Measurements from ENCODE around the gene P3H3.

P3H3 gene

GRCh38 chr12:6796576-6796975, 31.6 kb upstream of the P3H3 start:
- in situ Hi-C loops (cut with MboI; ENCODE audit: low pct_unique_long_range_greater_than_20kb, low sequenced_read_pairs): no loop called here

DNA sequence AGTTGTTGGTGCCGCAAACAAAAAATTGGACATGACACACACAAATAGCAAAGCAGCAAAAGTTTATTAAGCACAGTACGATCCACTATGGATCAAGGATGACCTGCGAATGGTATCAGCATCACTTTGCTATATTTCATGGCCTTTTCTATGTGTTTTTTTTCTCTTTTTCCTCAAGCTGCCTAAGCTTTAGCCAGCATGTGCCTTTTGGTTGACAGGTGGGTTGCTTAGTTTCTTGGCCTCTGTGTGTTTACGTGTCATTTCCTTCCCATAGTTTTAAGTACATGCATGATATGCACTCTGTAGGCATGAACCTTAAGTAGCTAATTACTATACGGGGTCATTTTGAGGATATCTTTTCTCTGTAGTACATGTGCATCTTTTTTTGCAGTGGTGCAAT, 29.1 kb upstream of the P3H3 start:
- no peak for DNase-seq
- in situ Hi-C loops (cut with MboI; ENCODE audit: low pct_unique_long_range_greater_than_20kb, low sequenced_read_pairs): no loop called here

More at GRCh38 chr12:6796576-6796975, 31.6 kb upstream of the P3H3 start:
- no peak for DNase-seq

DNA sequence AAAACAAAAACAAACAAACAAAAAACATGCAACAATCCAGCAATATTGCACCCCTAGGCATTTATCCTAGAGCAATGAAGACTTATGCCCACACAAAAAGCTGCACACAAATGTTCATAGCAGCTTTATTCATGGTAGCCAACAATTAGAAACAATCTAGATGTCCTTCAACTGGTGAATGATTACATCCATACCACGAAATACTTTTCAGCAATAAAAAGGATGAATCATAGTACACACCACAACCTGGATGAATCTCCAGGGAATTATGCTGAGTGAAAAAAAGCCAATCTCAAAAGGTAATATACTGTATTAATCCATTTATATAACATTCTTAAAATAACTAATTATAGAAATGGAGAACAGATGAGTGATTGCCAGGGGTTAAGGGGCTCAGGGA, 21.0 kb upstream of the P3H3 start:
- in situ Hi-C loops (cut with MboI; ENCODE audit: low pct_unique_long_range_greater_than_20kb, low sequenced_read_pairs): no loop called here
- DNase-seq: no peak

- no peak for DNase-seq
- in situ Hi-C loops (cut with MboI; ENCODE audit: low pct_unique_long_range_greater_than_20kb, low sequenced_read_pairs): no loop called here
Observed at GRCh38 chr12:6809056-6809455, 19.2 kb upstream of the P3H3 start.

- no peak for DNase-seq
- in situ Hi-C loops (cut with MboI; ENCODE audit: low pct_unique_long_range_greater_than_20kb, low sequenced_read_pairs): no loop called here
Observed at GRCh38 chr12:6810758-6811157, 17.4 kb upstream of the P3H3 start.

GRCh38 chr12:6813363-6813762, 14.8 kb upstream of the P3H3 start:
- no peak for DNase-seq
- in situ Hi-C loops (cut with MboI; ENCODE audit: low pct_unique_long_range_greater_than_20kb, low sequenced_read_pairs): no loop called here

- in situ Hi-C loops (cut with MboI; ENCODE audit: low pct_unique_long_range_greater_than_20kb, low sequenced_read_pairs): no loop called here
- no peak for DNase-seq
Observed at GRCh38 chr12:6816598-6816997, 11.6 kb upstream of the P3H3 start.

DNA sequence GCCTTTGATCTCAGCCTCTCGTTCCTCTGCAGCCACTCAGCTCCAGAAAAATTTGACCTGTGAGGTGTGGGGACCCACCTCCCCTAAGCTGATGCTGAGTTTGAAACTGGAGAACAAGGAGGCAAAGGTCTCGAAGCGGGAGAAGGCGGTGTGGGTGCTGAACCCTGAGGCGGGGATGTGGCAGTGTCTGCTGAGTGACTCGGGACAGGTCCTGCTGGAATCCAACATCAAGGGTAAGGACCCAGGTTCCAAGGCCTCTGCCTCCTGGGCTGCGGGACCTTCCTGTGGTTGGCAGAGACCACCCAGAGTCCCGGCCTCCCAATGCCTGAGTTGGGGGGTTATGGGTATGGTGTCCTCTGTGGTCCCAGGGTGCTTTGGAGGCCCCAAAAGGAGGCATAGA, 11.1 kb upstream of the P3H3 start:
- in situ Hi-C loops (cut with MboI; ENCODE audit: low pct_unique_long_range_greater_than_20kb, low sequenced_read_pairs): no loop called here
- no peak for DNase-seq

- no peak for DNase-seq
- in situ Hi-C loops (cut with MboI; ENCODE audit: low pct_unique_long_range_greater_than_20kb, low sequenced_read_pairs): no loop called here
Observed at GRCh38 chr12:6817662-6818157, 10.5 kb upstream of the P3H3 start.

DNA sequence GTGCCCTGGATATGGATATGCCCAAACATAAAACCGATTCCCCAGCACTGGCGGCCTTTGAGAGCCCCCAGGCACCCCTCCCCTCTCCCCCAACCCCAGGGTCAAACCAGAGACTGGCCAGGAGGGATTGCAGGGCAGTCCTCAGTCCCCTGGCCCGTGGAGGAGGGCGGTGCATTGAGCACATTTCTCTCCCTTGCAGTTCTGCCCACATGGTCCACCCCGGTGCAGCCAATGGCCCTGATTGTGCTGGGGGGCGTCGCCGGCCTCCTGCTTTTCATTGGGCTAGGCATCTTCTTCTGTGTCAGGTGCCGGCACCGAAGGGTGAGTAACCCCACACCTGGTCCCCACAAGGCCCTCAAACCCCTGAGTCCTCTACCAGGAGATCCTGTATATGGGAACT, 10.0 kb upstream of the P3H3 start:
- no peak for DNase-seq

DNA sequence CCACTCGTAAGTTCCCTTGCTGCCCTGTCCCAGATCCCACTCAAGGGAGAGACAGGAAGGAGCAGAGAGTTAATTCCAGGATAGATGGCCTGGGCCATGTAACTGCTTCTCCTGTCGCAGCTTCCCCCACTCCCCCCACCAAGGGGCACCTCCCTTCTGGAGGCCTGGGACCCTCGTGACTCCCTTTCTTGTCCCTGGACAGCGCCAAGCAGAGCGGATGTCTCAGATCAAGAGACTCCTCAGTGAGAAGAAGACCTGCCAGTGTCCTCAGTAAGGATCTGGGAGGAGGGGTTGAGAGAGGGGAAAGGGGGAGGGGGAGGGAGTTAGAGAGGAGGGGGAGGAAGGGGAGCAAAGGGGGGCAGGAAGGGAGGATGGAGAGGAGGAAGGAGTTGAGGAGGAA, 9.6 kb upstream of the P3H3 start:
- in situ Hi-C loops (cut with MboI; ENCODE audit: low pct_unique_long_range_greater_than_20kb, low sequenced_read_pairs): no loop called here
- no peak for DNase-seq

More for the DNA sequence above, 10.0 kb upstream of the P3H3 start:
- in situ Hi-C loops (cut with MboI; ENCODE audit: low pct_unique_long_range_greater_than_20kb, low sequenced_read_pairs): no loop called here

DNA sequence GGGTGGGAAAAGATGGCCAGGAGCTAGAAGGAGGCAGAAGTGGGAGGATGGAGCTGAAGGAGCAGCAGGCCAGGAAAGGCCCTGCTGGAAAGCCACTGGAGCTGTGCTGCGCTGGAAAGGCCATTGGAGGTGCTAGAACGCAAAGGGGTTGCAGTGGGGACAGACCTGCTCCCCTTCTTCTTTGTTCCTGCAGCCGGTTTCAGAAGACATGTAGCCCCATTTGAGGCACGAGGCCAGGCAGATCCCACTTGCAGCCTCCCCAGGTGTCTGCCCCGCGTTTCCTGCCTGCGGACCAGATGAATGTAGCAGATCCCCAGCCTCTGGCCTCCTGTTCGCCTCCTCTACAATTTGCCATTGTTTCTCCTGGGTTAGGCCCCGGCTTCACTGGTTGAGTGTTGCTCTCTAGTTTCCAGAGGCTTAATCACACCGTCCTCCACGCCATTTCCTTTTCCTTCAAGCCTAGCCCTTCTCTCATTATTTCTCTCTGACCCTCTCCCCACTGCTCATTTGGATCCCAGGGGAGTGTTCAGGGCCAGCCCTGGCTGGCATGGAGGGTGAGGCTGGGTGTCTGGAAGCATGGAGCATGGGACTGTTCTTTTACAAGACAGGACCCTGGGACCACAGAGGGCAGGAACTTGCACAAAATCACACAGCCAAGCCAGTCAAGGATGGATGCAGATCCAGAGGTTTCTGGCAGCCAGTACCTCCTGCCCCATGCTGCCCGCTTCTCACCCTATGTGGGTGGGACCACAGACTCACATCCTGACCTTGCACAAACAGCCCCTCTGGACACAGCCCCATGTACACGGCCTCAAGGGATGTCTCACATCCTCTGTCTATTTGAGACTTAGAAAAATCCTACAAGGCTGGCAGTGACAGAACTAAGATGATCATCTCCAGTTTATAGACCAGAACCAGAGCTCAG, 8.8 kb upstream of the P3H3 start:
- in situ Hi-C loops (cut with MboI; ENCODE audit: low pct_unique_long_range_greater_than_20kb, low sequenced_read_pairs): no loop called here
- DNase-seq: no peak

GRCh38 chr12:6820166-6820565, 8.0 kb upstream of the P3H3 start:
- DNase-seq: no peak
- in situ Hi-C loops (cut with MboI; ENCODE audit: low pct_unique_long_range_greater_than_20kb, low sequenced_read_pairs): no loop called here

- DNase-seq: peak; percentile 45
- in situ Hi-C loops (cut with MboI; ENCODE audit: low pct_unique_long_range_greater_than_20kb, low sequenced_read_pairs): no loop called here
Observed at GRCh38 chr12:6821591-6822425, 6.4 kb upstream of the P3H3 start, which contains the start of gene GPR162. Gene GPR162, plus strand, starts transcription at chr12:6821821. Its CDS starts 2,078 bp downstream, at chr12:6823899.

GRCh38 chr12:6822426-6823135, 5.6 kb upstream of the P3H3 start:
- in situ Hi-C loops (cut with MboI; ENCODE audit: low pct_unique_long_range_greater_than_20kb, low sequenced_read_pairs): no loop called here

DNA sequence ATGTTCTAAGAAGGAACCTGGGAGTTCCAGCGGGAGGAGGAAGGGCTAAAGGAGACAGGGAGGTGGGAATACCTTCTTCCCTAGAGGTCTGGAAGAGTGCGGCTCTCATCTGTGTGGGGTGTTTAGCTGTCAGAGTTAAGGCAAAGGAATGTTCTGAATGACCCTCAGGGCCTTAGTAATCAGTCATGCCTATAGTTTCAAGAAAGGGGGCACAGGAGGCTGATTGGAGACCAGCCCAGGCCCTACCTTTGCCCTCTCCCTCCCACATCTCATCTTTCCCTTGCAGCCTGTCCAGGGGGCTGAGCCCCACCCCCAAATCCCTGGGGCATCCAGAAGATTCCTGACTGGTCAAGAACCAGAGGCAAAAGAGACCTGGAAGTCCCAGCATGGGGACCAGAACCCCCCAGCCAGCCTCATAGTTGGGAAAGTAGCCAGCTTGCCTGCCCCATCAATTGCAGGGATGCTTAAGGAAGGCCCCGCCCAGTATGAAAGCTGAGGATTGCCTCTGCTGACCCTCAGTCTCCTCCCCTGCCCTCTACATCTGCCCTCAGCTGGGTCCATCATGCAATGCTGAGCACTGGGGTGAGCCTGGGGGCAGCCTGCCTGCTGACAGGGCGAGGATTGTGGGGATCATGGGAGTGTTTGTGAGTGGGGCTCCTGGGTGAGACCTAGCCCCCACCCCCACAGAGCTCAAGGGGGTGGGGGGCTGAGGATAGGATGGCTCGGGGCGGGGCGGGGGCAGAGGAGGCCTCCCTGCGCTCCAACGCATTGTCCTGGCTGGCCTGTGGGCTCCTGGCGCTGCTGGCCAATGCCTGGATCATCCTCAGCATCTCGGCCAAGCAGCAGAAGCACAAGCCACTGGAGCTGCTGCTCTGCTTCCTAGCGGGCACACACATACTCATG, 4.8 kb upstream of the P3H3 start:
- no peak for DNase-seq
- in situ Hi-C loops (cut with MboI; ENCODE audit: low pct_unique_long_range_greater_than_20kb, low sequenced_read_pairs): no loop called here

More at GRCh38 chr12:6822426-6823135, 5.6 kb upstream of the P3H3 start:
- DNase-seq: no peak

DNA sequence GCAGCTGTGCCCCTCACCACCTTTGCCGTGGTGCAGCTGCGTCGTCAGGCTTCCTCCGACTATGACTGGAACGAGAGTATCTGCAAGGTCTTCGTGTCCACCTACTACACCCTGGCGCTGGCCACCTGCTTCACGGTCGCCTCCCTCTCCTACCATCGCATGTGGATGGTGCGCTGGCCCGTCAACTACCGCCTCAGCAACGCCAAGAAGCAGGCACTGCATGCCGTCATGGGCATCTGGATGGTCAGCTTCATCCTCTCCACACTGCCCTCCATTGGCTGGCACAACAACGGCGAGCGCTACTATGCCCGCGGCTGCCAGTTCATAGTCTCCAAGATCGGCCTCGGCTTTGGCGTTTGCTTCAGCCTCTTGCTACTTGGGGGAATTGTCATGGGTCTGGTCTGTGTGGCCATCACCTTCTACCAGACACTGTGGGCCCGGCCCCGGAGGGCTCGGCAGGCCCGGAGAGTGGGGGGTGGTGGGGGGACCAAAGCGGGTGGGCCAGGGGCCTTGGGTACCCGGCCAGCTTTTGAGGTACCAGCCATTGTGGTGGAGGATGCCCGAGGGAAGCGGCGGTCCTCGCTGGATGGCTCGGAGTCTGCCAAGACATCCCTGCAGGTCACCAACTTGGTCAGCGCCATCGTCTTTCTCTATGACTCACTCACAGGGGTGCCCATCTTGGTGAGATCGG, 4.0 kb upstream of the P3H3 start:
- in situ Hi-C loops (cut with MboI; ENCODE audit: low pct_unique_long_range_greater_than_20kb, low sequenced_read_pairs): no loop called here
- no peak for DNase-seq

- in situ Hi-C loops (cut with MboI; ENCODE audit: low pct_unique_long_range_greater_than_20kb, low sequenced_read_pairs): no loop called here
- DNase-seq: no peak
Observed at GRCh38 chr12:6824901-6825381, 3.3 kb upstream of the P3H3 start.
